ENCODE data around the gene COL7A1.

Gene COL7A1

GRCh38 chr3:48562367-48563095, 32.6 kb downstream of the COL7A1 start:
- no peak for DNase-seq
- H3K4me1 Mint-ChIP-seq: peaks cover 72% of the 10 kb centered on the region
- no peaks in the 10 kb centered on the region for H3K36me3 Mint-ChIP-seq (ENCODE audit: low read depth)
- no peak overlapping the region for H3K4me3 Mint-ChIP-seq
- peaks cover 2% of the 10 kb centered on the region for H3K27me3 Mint-ChIP-seq (ENCODE audit: low read depth, poor library complexity)
- H3K9me3 Mint-ChIP-seq: no peaks in the 10 kb centered on the region
- TF ChIP-seq CTCF (IDR thresholded peaks at IDR 0.05): no peak
- peak overlapping the region; percentile 75 for H3K27ac Mint-ChIP-seq

- peak; percentile 89 for DNase-seq
- Mint-ChIP-seq H3K4me3 (peak overlapping the region; percentile 77), H3K4me1 (peaks cover 72% of the 10 kb centered on the region), H3K27me3 (ENCODE audit: low read depth, poor library complexity) (no peaks in the 10 kb centered on the region), H3K9me3 (no peaks in the 10 kb centered on the region), H3K27ac (peak overlapping the region; percentile 84), H3K36me3 (ENCODE audit: low read depth) (no peaks in the 10 kb centered on the region)
- peak; percentile 40 for TF ChIP-seq CTCF (IDR thresholded peaks at IDR 0.05)
These were observed 33.9 kb downstream of the COL7A1 start for GRCh38 chr3:48561045-48561736.

- Mint-ChIP-seq H3K36me3 (ENCODE audit: low read depth) (no peaks in the 10 kb centered on the region), H3K27me3 (ENCODE audit: low read depth, poor library complexity) (no peaks in the 10 kb centered on the region), H3K4me3 (peak overlapping the region; percentile 77), H3K9me3 (no peaks in the 10 kb centered on the region), H3K27ac (peak overlapping the region; percentile 84), H3K4me1 (peaks cover 72% of the 10 kb centered on the region)
- TF ChIP-seq CTCF (IDR thresholded peaks at IDR 0.05): no peak
- DNase-seq: peak; percentile 45
These were observed 34.5 kb downstream of the COL7A1 start for GRCh38 chr3:48560648-48561018.

- Mint-ChIP-seq H3K27me3 (ENCODE audit: low read depth, poor library complexity) (no peaks in the 10 kb centered on the region), H3K9me3 (no peaks in the 10 kb centered on the region), H3K4me3 (peak overlapping the region; percentile 20), H3K4me1 (peaks cover 76% of the 10 kb centered on the region), H3K27ac (no peak overlapping the region), H3K36me3 (ENCODE audit: low read depth) (peaks cover 4% of the 10 kb centered on the region)
- peak; percentile 11 for TF ChIP-seq CTCF (IDR thresholded peaks at IDR 0.05)
- DNase-seq: no peak
These were observed 36.5 kb downstream of the COL7A1 start for GRCh38 chr3:48558493-48559134.

GRCh38 chr3:48556796-48557626, 38.1 kb downstream of the COL7A1 start, which contains the start of gene PFKFB4:
TSS of gene PFKFB4 (minus strand) at chr3:48556803. CDS start at chr3:48556777, 26 bp downstream.
- Mint-ChIP-seq H3K9me3 (no peaks in the 10 kb centered on the region), H3K27ac (peak within 1 kb of the TSS; percentile 98), H3K36me3 (ENCODE audit: low read depth) (peaks cover 8% of the 10 kb centered on the region), H3K27me3 (ENCODE audit: low read depth, poor library complexity) (no peaks in the 10 kb centered on the region), H3K4me3 (peak within 1 kb of the TSS; percentile 92), H3K4me1 (peaks cover 73% of the 10 kb centered on the region)
- TF ChIP-seq CTCF (IDR thresholded peaks at IDR 0.05): no peak
- peak; percentile 99 for DNase-seq
